Hepatocyte (in vitro differentiated cells): ENCODE data around the gene FGF12.

Source experiments
- CTCF ChIP-seq: fragments of 200-600 bp; sonication (generic); IDR thresholded peaks from 2 replicates; pipeline ENCODE4 v1.5.1; 2016; ENCODE audit warnings: antibody characterized with exemption, mild to moderate bottlenecking; ENCODE audit not compliant: poor library complexity
- EZH2 ChIP-seq: fragments of 200-600 bp; sonication (generic); IDR thresholded peaks from 2 replicates; pipeline ENCODE4 v1.6.1; 2016; ENCODE audit warnings: antibody characterized with exemption, mild to moderate bottlenecking, borderline replicate concordance
- EZH2phosphoT487 ChIP-seq: fragments of 200-600 bp; sonication (generic); IDR thresholded peaks from one replicate; pipeline ENCODE4 v1.6.1; 2018; ENCODE audit warnings: antibody characterized with exemption, mild to moderate bottlenecking, low read depth, moderate library complexity; ENCODE audit not compliant: unreplicated experiment, severe bottlenecking

- TF ChIP-seq CTCF: no peak
- TF ChIP-seq EZH2: no peak
- no peak for TF ChIP-seq EZH2phosphoT487
Observed at GRCh38 chr3:192620275-192620674, 107.1 kb downstream of the FGF12 start.
